ENCODE data around the gene BLM.

DNA sequence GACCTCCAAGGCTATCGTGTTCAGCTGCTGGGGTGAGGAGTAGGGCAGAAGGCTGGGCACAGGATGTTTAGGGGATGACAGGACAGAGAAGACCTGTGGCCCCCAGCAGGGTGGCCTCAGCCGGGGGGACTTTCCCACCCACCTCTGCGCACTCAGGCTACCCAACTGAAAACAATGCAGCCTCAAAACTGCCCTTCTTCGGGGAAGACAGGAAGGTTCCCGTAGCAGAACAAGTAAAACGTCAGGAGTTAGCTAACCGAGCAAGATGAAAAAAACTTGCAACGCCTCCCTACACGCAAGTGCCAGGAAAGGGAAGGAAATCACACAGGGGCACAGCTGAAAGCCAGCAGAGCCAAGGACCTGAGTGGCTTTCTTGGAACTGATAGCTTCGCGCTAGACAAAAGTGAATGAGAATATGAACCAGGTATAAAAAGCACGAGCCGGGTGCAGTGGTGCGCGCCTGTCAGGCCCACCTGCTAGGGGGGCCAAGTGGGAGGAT lies 112.8 kb downstream of the BLM start:
- TF ChIP-seq SIN3A (IDR thresholded peaks at IDR 0.05; ENCODE audit: borderline replicate concordance, insufficient read depth, low read length) (no peak), POLR2AphosphoS5 (IDR thresholded peaks at IDR 0.05; ENCODE audit: low read depth, low read length) (no peak), TAF1 (IDR thresholded peaks at IDR 0.05; ENCODE audit: borderline replicate concordance, insufficient read depth, low read length) (no peak)
- TF ChIP-seq, protein P1, sequence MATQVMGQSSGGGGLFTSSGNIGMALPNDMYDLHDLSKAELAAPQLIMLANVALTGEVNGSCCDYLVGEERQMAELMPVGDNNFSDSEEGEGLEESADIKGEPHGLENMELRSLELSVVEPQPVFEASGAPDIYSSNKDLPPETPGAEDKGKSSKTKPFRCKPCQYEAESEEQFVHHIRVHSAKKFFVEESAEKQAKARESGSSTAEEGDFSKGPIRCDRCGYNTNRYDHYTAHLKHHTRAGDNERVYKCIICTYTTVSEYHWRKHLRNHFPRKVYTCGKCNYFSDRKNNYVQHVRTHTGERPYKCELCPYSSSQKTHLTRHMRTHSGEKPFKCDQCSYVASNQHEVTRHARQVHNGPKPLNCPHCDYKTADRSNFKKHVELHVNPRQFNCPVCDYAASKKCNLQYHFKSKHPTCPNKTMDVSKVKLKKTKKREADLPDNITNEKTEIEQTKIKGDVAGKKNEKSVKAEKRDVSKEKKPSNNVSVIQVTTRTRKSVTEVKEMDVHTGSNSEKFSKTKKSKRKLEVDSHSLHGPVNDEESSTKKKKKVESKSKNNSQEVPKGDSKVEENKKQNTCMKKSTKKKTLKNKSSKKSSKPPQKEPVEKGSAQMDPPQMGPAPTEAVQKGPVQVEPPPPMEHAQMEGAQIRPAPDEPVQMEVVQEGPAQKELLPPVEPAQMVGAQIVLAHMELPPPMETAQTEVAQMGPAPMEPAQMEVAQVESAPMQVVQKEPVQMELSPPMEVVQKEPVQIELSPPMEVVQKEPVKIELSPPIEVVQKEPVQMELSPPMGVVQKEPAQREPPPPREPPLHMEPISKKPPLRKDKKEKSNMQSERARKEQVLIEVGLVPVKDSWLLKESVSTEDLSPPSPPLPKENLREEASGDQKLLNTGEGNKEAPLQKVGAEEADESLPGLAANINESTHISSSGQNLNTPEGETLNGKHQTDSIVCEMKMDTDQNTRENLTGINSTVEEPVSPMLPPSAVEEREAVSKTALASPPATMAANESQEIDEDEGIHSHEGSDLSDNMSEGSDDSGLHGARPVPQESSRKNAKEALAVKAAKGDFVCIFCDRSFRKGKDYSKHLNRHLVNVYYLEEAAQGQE (IDR thresholded peaks at IDR 0.05; ENCODE audit: insufficient read depth in 1 of 2, low read depth in 2 of 2, low read length in 2 of 2) = no peak
